ENCODE data around the gene ATXN7L1. TPM values are rescaled to one million over a fixed set of nuclear protein-coding genes. Genes with fewer than 3 reads are reported as not detected.
A peak's percentile ranks its signal among the peaks of the same experiment; 100 is the strongest.

Gene ATXN7L1
- polyA plus RNA-seq, 1 experiment = 5.5 TPM

DNA sequence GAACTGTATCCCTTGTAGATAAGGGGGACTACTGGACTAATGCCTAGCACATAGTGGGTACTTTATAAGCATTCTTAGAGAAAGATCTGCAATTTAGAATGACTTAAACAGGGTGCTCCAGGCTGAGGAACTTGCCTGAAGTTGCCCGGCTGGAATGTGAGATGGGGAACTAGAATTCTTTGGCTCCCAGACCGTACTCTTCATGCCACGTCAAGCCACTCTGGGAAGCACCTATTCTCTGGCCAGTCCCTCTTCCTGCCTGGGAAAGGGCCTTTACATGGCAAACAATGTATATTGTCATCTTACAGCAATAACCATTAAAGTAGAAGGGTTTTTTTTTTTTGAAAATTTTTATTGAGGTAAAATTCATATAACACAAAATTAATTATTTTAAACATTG lies 34.5 kb downstream of the ATXN7L1 start:
- no peaks in the 10 kb centered on the region for H3K9me3 ChIP-seq (ENCODE audit: control insufficient read depth, insufficient read depth, low read length)
- ChIA-PET POLR2A (no interaction called here), CTCF (no interaction called here)
- no peak for DNase-seq (ENCODE audit: low read depth, low spot score)
- TF ChIP-seq, protein P1, sequence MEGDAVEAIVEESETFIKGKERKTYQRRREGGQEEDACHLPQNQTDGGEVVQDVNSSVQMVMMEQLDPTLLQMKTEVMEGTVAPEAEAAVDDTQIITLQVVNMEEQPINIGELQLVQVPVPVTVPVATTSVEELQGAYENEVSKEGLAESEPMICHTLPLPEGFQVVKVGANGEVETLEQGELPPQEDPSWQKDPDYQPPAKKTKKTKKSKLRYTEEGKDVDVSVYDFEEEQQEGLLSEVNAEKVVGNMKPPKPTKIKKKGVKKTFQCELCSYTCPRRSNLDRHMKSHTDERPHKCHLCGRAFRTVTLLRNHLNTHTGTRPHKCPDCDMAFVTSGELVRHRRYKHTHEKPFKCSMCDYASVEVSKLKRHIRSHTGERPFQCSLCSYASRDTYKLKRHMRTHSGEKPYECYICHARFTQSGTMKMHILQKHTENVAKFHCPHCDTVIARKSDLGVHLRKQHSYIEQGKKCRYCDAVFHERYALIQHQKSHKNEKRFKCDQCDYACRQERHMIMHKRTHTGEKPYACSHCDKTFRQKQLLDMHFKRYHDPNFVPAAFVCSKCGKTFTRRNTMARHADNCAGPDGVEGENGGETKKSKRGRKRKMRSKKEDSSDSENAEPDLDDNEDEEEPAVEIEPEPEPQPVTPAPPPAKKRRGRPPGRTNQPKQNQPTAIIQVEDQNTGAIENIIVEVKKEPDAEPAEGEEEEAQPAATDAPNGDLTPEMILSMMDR (IDR thresholded peaks at IDR 0.05; ENCODE audit: low read depth, low read length) = no peak
- no peak overlapping the region for H3K27ac ChIP-seq (ENCODE audit: low read depth, low read length)
- no peaks in the 10 kb centered on the region for H3K27me3 ChIP-seq (ENCODE audit: control insufficient read depth, insufficient read depth, low read length)
- no peak overlapping the region for H3K4me3 ChIP-seq (ENCODE audit: low read depth, low read length)

DNA sequence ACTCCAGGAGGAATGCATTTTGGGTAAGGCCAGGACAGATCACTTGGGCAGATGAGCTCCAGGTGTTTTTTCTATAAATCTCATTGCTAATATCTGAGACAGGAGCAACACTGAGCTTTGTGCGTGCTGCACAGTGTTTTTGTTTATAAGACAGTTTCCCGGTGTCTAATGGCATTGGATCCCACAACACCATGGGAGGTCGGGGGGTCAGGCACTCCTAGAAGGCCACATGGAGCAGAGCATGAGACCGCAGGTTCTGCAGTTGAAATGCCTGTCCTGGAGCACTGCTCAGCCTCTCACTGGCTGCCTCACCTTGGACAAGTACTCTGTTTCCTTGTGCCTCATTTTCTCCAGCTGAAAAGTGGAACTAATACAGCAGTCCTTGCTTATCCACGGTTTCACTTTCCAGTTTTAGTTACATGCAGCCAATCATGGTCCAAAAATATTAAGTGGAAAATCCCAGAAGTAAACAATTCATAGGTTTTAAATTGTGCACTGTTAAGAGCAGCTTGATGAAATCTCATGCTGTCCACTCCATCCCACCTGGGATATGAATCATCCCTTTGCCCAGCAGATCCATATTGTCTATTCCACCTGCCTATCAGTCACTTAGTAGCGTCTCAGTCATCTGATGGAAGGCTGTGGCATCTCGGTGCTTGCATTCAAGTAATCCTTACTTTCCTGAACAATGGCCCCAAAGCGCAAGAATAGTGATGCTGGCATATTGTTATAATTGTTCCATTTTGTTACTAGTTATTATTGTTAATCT lies 35.2 kb downstream of the ATXN7L1 start:
- Histone ChIP-seq H3K27ac (ENCODE audit: low read depth, low read length) (no peak overlapping the region), H3K27me3 (ENCODE audit: control insufficient read depth, insufficient read depth, low read length) (no peaks in the 10 kb centered on the region), H3K9me3 (ENCODE audit: control insufficient read depth, insufficient read depth, low read length) (no peaks in the 10 kb centered on the region), H3K4me3 (ENCODE audit: low read depth, low read length) (no peak overlapping the region)
- ChIA-PET CTCF (no interaction called here), POLR2A (interaction anchor here (1.3 kb wide), 1 partner anchor 11 kb away, joined by 3 read pairs; no protein-coding TSS in a partner anchor)
- no peak for DNase-seq (ENCODE audit: low read depth, low spot score)
- TF ChIP-seq, protein P1 (IDR thresholded peaks at IDR 0.05; ENCODE audit: low read depth, low read length) = no peak

DNA sequence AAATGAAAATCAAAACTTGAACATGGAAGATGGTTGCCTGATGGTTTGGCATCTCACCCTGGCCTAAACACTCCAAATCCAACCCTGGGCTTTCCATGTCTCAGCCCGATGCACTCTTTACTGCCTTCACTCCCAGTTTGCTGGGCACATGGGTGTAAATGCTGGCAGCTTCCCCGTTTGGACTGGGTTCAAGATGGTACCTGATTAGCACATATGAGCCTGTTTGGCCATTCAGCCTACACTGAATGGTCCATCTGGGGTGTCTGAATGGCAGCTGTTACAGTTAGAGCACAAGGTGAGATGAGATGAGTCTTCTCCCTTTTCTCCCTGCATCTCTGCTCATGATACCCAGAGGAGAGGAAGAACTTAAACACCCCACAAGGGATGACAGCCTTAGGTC lies 37.1 kb downstream of the ATXN7L1 start:
- TF ChIP-seq, protein P1 (IDR thresholded peaks at IDR 0.05; ENCODE audit: low read depth, low read length) = no peak
- CTCF ChIA-PET = interaction anchor here (1.7 kb wide), 1 partner anchor 10 kb away, joined by 3 read pairs; no protein-coding TSS in a partner anchor
- H3K27ac ChIP-seq (ENCODE audit: low read depth, low read length) = no peak overlapping the region

DNA sequence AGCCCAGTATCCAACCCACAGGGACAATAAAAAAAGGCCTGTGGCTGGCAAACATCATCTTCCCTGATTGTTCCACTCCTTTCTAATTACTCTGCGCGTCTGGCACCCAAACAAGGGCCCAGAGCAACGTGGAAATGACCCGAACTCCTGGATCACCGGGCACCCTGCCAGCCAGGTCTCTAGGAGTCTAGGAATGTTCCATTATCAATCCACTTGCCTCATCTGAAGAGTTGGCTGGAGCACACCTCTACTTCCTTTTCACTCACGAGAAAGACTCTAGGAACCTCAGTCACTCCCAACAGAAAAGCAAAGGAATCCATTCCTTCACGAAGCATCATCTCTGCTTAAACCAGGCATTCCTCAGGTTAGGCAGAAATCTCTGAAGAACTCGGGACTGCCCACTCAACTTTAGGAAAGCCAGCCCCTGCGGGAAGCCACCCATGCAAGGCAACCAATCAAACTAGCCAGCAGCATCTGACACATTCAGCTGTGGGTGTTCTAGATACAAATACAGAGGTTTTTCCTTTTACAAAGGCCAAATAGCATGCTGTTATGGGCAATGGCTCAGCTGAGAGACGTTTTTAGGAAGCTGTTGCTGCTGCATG lies 37.7 kb downstream of the ATXN7L1 start:
- Histone ChIP-seq H3K27me3 (ENCODE audit: control insufficient read depth, insufficient read depth, low read length) (no peaks in the 10 kb centered on the region), H3K9me3 (ENCODE audit: control insufficient read depth, insufficient read depth, low read length) (no peaks in the 10 kb centered on the region), H3K27ac (ENCODE audit: low read depth, low read length) (peak overlapping the region; percentile 57), H3K4me3 (ENCODE audit: low read depth, low read length) (no peak overlapping the region)
- TF ChIP-seq, protein P1 (IDR thresholded peaks at IDR 0.05; ENCODE audit: low read depth, low read length) = no peak
- CTCF ChIA-PET = interaction anchor here (1.7 kb wide), 1 partner anchor 11 kb away, joined by 3 read pairs; no protein-coding TSS in a partner anchor
- peak; percentile 26 for DNase-seq (ENCODE audit: low read depth, low spot score)
- POLR2A ChIA-PET = interaction anchor here (0.5 to 0.7 kb wide), 2 partner anchors 75 to 508 kb away, joined by 3 read pairs; no protein-coding TSS in a partner anchor

More for the DNA sequence above, 37.1 kb downstream of the ATXN7L1 start:
- POLR2A ChIA-PET = no interaction called here
- Histone ChIP-seq H3K4me3 (ENCODE audit: low read depth, low read length) (no peak overlapping the region), H3K27me3 (ENCODE audit: control insufficient read depth, insufficient read depth, low read length) (no peaks in the 10 kb centered on the region), H3K9me3 (ENCODE audit: control insufficient read depth, insufficient read depth, low read length) (no peaks in the 10 kb centered on the region)
- DNase-seq (ENCODE audit: low read depth, low spot score) = no peak
